Endothelial cell (in vitro differentiated cells): ENCODE results near the gene LMF2. TPM values are rescaled to one million over a fixed set of nuclear protein-coding genes. Genes with fewer than 3 reads are reported as not detected.
A peak's percentile ranks its signal among the peaks of the same experiment; 100 is the strongest.

Experiments used
- DNase-seq: peaks from one replicate; pipeline ENCODE4 v3.0.0; 2021; ENCODE audit warnings: low spot score
- H3K27ac Mint-ChIP-seq: one replicate; pipeline ENCODE4 v1.8.0; 2021; ENCODE audit warnings: mixed read lengths, inconsistent platforms; ENCODE audit not compliant: unreplicated experiment
- H3K27me3 Mint-ChIP-seq: one replicate; pipeline ENCODE4 v1.8.0; 2021; ENCODE audit warnings: mild to moderate bottlenecking, moderate library complexity, mixed read lengths, inconsistent platforms; ENCODE audit not compliant: unreplicated experiment
- H3K36me3 Mint-ChIP-seq: one replicate; pipeline ENCODE4 v1.8.0; 2021; ENCODE audit warnings: mild to moderate bottlenecking, low read depth, mixed read lengths, inconsistent platforms; ENCODE audit not compliant: unreplicated experiment
- H3K4me1 Mint-ChIP-seq: one replicate; pipeline ENCODE4 v1.8.0; 2021; ENCODE audit warnings: mild to moderate bottlenecking, mixed read lengths, inconsistent platforms; ENCODE audit not compliant: unreplicated experiment
- H3K4me3 Mint-ChIP-seq: one replicate; pipeline ENCODE4 v1.8.0; 2021; ENCODE audit warnings: mild to moderate bottlenecking, mixed read lengths, inconsistent platforms; ENCODE audit not compliant: unreplicated experiment
- H3K9me3 Mint-ChIP-seq: one replicate; pipeline ENCODE4 v1.8.0; 2021; ENCODE audit warnings: mixed read lengths, inconsistent platforms; ENCODE audit not compliant: unreplicated experiment
- CTCF ChIP-seq: fragments of 200-600 bp; sonication (generic); IDR thresholded peaks from one replicate; pipeline ENCODE4 v1.5.0; 2021; ENCODE audit warnings: antibody characterized with exemption; ENCODE audit not compliant: unreplicated experiment
- total RNA-seq: library from RNA; stranded (reverse); fragmentation: NEBNext Ultra II Directional; extraction: Animal tissue kit (Norgen Biotek cat#: 25700); gene quantifications from one replicate; pipeline ENCODE4 v1.2.1, GENCODE V29; 2021; ENCODE audit not compliant: unreplicated experiment

Gene LMF2
- total RNA-seq, 1 donor from 2014 or later: 88.2 TPM

- Mint-ChIP-seq H3K9me3 (no peaks in the 10 kb centered on the region), H3K27ac (no peak overlapping the region), H3K36me3 (peaks cover 5% of the 10 kb centered on the region), H3K4me3 (no peak overlapping the region), H3K27me3 (peaks cover 32% of the 10 kb centered on the region), H3K4me1 (peaks cover 14% of the 10 kb centered on the region)
- TF ChIP-seq CTCF: no peak
- DNase-seq: no peak
Observed at GRCh38 chr22:50528682-50529415, 21.3 kb upstream of the LMF2 start.

- Mint-ChIP-seq H3K9me3 (no peaks in the 10 kb centered on the region), H3K4me1 (peaks cover 12% of the 10 kb centered on the region), H3K27ac (no peak overlapping the region), H3K27me3 (peaks cover 37% of the 10 kb centered on the region), H3K36me3 (peaks cover 5% of the 10 kb centered on the region), H3K4me3 (peak overlapping the region; percentile 83)
- TF ChIP-seq CTCF: no peak
- DNase-seq: no peak
Observed at GRCh38 chr22:50527921-50528681, 20.6 kb upstream of the LMF2 start.

GRCh38 chr22:50526834-50527801, 19.6 kb upstream of the LMF2 start:
- Mint-ChIP-seq H3K9me3 (no peaks in the 10 kb centered on the region), H3K4me1 (peaks cover 6% of the 10 kb centered on the region), H3K27me3 (peaks cover 35% of the 10 kb centered on the region), H3K4me3 (peak overlapping the region; percentile 83), H3K36me3 (peaks cover 5% of the 10 kb centered on the region), H3K27ac (peak overlapping the region; percentile 67)
- DNase-seq: no peak
- TF ChIP-seq CTCF: no peak

- Mint-ChIP-seq H3K4me3 (peak overlapping the region; percentile 83), H3K4me1 (peaks cover 6% of the 10 kb centered on the region), H3K27ac (no peak overlapping the region), H3K36me3 (peaks cover 5% of the 10 kb centered on the region), H3K9me3 (no peaks in the 10 kb centered on the region), H3K27me3 (peaks cover 35% of the 10 kb centered on the region)
- DNase-seq: peak; percentile 68
- TF ChIP-seq CTCF: peak; percentile 56
Observed at GRCh38 chr22:50526108-50526833, 18.8 kb upstream of the LMF2 start.
